HG03521 (cell line): Measurements from ENCODE around the gene POFUT2.

Experiments
- ATAC-seq: cut with Tn5 transposase; IDR thresholded peaks from one replicate; pipeline ENCODE4 v1.9.1; 2021; ENCODE audit warnings: mild to moderate bottlenecking, moderate library complexity; ENCODE audit not compliant: unreplicated experiment

POFUT2 gene

GRCh38 chr21:45252448-45252925 is 35.2 kb downstream of the POFUT2 start:
- no peak for ATAC-seq

- no peak for ATAC-seq
Observed at GRCh38 chr21:45251635-45252447, 35.9 kb downstream of the POFUT2 start.

GRCh38 chr21:45250914-45251634 is 36.6 kb downstream of the POFUT2 start:
- no peak for ATAC-seq

- no peak for ATAC-seq
Observed at GRCh38 chr21:45250272-45250671, 37.4 kb downstream of the POFUT2 start.

- ATAC-seq, result no peak
Observed at GRCh38 chr21:45249626-45250025, 38.1 kb downstream of the POFUT2 start.

- ATAC-seq, result no peak
Observed at GRCh38 chr21:45248893-45249381, 38.8 kb downstream of the POFUT2 start.

GRCh38 chr21:45248301-45248892 is 39.3 kb downstream of the POFUT2 start:
- no peak for ATAC-seq

GRCh38 chr21:45246386-45247320 is 41.0 kb downstream of the POFUT2 start:
- ATAC-seq, result no peak

- ATAC-seq, result no peak
Observed at GRCh38 chr21:45244799-45245340, 42.8 kb downstream of the POFUT2 start.

GRCh38 chr21:45243603-45244002 is 44.1 kb downstream of the POFUT2 start:
- ATAC-seq, result no peak

GRCh38 chr21:45241357-45241756 is 46.3 kb downstream of the POFUT2 start:
- ATAC-seq, result no peak

GRCh38 chr21:45237401-45237800 is 50.3 kb downstream of the POFUT2 start:
- ATAC-seq, result no peak

GRCh38 chr21:45236481-45236880 is 51.2 kb downstream of the POFUT2 start:
- ATAC-seq, result no peak

- ATAC-seq, result no peak
Observed at GRCh38 chr21:45235488-45235887, 52.2 kb downstream of the POFUT2 start.

- no peak for ATAC-seq
Observed at GRCh38 chr21:45234965-45235364, 52.7 kb downstream of the POFUT2 start.

GRCh38 chr21:45234127-45234526 is 53.6 kb downstream of the POFUT2 start:
- no peak for ATAC-seq

GRCh38 chr21:45231705-45232104 is 56.0 kb downstream of the POFUT2 start:
- ATAC-seq, result no peak

GRCh38 chr21:45228656-45229240 is 58.9 kb downstream of the POFUT2 start:
- no peak for ATAC-seq

GRCh38 chr21:45228171-45228641 is 59.5 kb downstream of the POFUT2 start:
- no peak for ATAC-seq

GRCh38 chr21:45227735-45228134 is 60.0 kb downstream of the POFUT2 start:
- ATAC-seq, result no peak
